GM19438 (cell line): ENCODE data around the gene TDRD15.
"Not testable (repeated sequence)": the region's sequence is repeated elsewhere in the genome, so short reads cannot be mapped to it uniquely, and the experiment has no call there.

Source experiments
- ATAC-seq: cut with Tn5 transposase; IDR thresholded peaks from one replicate; pipeline ENCODE4 v1.9.1; 2021; ENCODE audit warnings: low read depth; ENCODE audit not compliant: unreplicated experiment

The TDRD15 gene

GRCh38 chr2:21142149-21142548 is 18.4 kb downstream of the TDRD15 start:
- no peak for ATAC-seq

GRCh38 chr2:21146638-21147037 is 22.9 kb downstream of the TDRD15 start:
- no peak for ATAC-seq

- no peak for ATAC-seq
Observed at GRCh38 chr2:21148718-21149117, 24.9 kb downstream of the TDRD15 start.

- ATAC-seq: not testable (repeated sequence)
Observed at GRCh38 chr2:21151234-21151633, 27.5 kb downstream of the TDRD15 start.

GRCh38 chr2:21155365-21156136 is 31.8 kb downstream of the TDRD15 start:
- no peak for ATAC-seq

- ATAC-seq: no peak
Observed at GRCh38 chr2:21161122-21161521, 37.4 kb downstream of the TDRD15 start.

GRCh38 chr2:21161832-21162614 is 38.3 kb downstream of the TDRD15 start:
- ATAC-seq: no peak

- no peak for ATAC-seq
Observed at GRCh38 chr2:21162615-21162878, 38.8 kb downstream of the TDRD15 start.

- ATAC-seq: no peak
Observed at GRCh38 chr2:21163213-21163612, 39.4 kb downstream of the TDRD15 start.

- no peak for ATAC-seq
Observed at GRCh38 chr2:21165350-21165749, 41.6 kb downstream of the TDRD15 start.

- ATAC-seq: no peak
Observed at GRCh38 chr2:21175895-21176646, 52.3 kb downstream of the TDRD15 start.

- ATAC-seq: no peak
Observed at GRCh38 chr2:21181957-21182356, 58.2 kb downstream of the TDRD15 start.

- no peak for ATAC-seq
Observed at GRCh38 chr2:21183306-21183705, 59.5 kb downstream of the TDRD15 start.

GRCh38 chr2:21183726-21184125 is 60.0 kb downstream of the TDRD15 start:
- no peak for ATAC-seq

- ATAC-seq: no peak
Observed at GRCh38 chr2:21191535-21191934, 67.8 kb downstream of the TDRD15 start.
